Progenitor cell of endocrine pancreas (in vitro differentiated cells): ENCODE data around the gene COL26A1. TPM values are rescaled to one million over a fixed set of nuclear protein-coding genes. Genes with fewer than 3 reads are reported as not detected.

ENCODE experiments used
- DNase-seq: peaks from one replicate; pipeline ENCODE4 v3.0.0; 2021; ENCODE audit warnings: low spot score; ENCODE audit not compliant: unreplicated experiment
- H3K27ac Mint-ChIP-seq: 2 replicates; pipeline ENCODE4 v1.8.0; 2021; ENCODE audit warnings: mild to moderate bottlenecking, moderate library complexity, mixed read lengths
- H3K27me3 Mint-ChIP-seq: 2 replicates; pipeline ENCODE4 v1.8.0; 2021; ENCODE audit warnings: mixed read lengths
- H3K36me3 Mint-ChIP-seq: 2 replicates; pipeline ENCODE4 v1.8.0; 2022; ENCODE audit warnings: mixed read lengths; ENCODE audit not compliant: insufficient read depth
- H3K4me1 Mint-ChIP-seq: 2 replicates; pipeline ENCODE4 v1.8.0; 2021; ENCODE audit warnings: low read depth, mixed read lengths
- H3K4me3 Mint-ChIP-seq: 2 replicates; pipeline ENCODE4 v1.8.0; 2021; ENCODE audit warnings: low read depth, mild to moderate bottlenecking, moderate library complexity, mixed read lengths
- H3K9me3 Mint-ChIP-seq: 2 replicates; pipeline ENCODE4 v1.8.0; 2021; ENCODE audit warnings: low read depth, mixed read lengths
- total RNA-seq: library from RNA; stranded (reverse); gene quantifications from 2 replicates; pipeline ENCODE4 v1.2.1, GENCODE V29; 2021
- TF ChIP-seq, protein P1 (sequence below): fragments of 200-600 bp; sonication (generic); IDR thresholded peaks from one replicate; pipeline ENCODE4 v1.5.0; 2021; ENCODE audit warnings: antibody characterized with exemption, mild to moderate bottlenecking; ENCODE audit not compliant: unreplicated experiment

Gene COL26A1
- total RNA-seq, 1 donor from 2014 or later: 46.2 TPM

DNA sequence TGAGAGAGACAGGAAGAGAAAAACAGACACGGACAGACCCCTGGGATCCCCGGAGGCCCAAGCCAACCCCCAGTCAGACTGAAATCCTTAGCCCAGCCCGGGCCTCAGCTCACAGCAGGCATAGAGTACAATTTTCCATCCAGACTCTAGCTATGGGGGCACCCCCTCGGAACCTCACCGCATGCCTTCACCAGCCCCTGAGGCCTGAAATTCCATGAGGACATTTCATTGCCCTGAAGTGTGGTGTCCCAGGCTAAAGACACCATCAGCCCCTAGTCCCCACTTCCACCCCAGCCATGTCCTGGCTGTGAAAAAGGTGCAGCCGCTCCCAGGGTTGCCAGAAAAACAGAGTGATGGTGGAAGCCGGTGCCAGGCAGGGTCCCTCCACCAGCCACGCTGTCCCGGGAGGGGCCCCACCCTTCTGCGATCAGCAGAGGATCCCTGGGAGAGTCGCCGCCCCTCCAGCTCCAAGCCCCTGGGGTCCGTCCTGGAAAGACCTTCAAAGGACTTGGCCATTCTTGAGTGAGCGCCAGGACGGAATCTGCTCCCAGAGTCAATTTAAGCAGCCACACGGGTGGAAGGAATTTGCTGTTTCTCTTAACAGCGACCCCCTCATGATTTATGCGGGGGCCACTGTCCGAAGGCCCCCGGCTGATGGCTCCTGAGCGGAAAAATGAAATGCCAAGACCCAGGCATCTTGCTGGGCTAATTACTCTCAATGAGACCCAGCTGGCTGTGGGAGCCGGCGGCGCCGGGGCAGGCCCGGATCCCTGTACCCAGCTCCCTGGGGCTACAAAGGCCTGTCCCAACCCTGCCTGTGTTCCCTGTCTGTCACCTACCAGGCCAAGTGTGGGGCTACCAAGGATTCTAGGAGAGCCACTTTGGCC lies 243.2 kb downstream of the COL26A1 start:
- Mint-ChIP-seq H3K4me3 (no peak overlapping the region), H3K27ac (no peak overlapping the region), H3K4me1 (peaks cover 5% of the 10 kb centered on the region), H3K9me3 (no peaks in the 10 kb centered on the region), H3K27me3 (peaks cover 14% of the 10 kb centered on the region), H3K36me3 (no peaks in the 10 kb centered on the region)
- no peak for DNase-seq
- TF ChIP-seq, protein P1, sequence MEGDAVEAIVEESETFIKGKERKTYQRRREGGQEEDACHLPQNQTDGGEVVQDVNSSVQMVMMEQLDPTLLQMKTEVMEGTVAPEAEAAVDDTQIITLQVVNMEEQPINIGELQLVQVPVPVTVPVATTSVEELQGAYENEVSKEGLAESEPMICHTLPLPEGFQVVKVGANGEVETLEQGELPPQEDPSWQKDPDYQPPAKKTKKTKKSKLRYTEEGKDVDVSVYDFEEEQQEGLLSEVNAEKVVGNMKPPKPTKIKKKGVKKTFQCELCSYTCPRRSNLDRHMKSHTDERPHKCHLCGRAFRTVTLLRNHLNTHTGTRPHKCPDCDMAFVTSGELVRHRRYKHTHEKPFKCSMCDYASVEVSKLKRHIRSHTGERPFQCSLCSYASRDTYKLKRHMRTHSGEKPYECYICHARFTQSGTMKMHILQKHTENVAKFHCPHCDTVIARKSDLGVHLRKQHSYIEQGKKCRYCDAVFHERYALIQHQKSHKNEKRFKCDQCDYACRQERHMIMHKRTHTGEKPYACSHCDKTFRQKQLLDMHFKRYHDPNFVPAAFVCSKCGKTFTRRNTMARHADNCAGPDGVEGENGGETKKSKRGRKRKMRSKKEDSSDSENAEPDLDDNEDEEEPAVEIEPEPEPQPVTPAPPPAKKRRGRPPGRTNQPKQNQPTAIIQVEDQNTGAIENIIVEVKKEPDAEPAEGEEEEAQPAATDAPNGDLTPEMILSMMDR: no peak

DNA sequence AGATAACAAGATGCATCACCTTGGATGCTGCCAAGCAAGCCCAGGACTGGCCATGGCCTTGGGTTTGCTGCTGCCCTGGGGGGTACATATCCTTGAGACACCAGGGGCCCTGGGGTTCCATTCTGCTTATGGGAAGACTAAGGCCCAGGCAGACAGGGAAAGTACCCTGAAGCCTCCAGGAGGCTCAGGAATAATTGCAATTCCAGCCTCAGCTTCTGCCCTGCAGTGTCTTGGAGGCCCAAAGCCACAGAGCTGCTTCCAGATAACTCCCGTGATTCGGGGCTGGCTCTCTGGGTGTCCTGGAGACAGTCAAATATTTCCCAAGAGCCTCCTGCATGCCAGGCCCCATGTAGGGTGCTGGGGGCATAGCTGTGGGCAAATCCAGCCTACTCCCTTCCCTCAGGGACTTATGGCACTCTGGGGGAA lies 243.8 kb downstream of the COL26A1 start:
- Mint-ChIP-seq H3K27me3 (peaks cover 11% of the 10 kb centered on the region), H3K9me3 (no peaks in the 10 kb centered on the region), H3K4me1 (peaks cover 5% of the 10 kb centered on the region), H3K36me3 (no peaks in the 10 kb centered on the region), H3K27ac (no peak overlapping the region), H3K4me3 (no peak overlapping the region)
- DNase-seq: no peak
- TF ChIP-seq, protein P1: no peak

Other genes with a start within 250 kb of the COL26A1 start
- gene SERPINE1, start 235.8 kb upstream of the COL26A1 start, total RNA-seq: 0.11 and 0.14 TPM in 2 replicates
- 61.3 and 66.5 TPM in 2 replicates for gene AP1S1, start 208.4 kb upstream of the COL26A1 start, total RNA-seq
- 0.96 and 1.8 TPM in 2 replicates for gene VGF, start 197.3 kb upstream of the COL26A1 start, total RNA-seq
- gene NAT16, start 182.6 kb upstream of the COL26A1 start, total RNA-seq: not detected in 2 replicates
- not detected in 2 replicates for gene MOGAT3, start 161.8 kb upstream of the COL26A1 start, total RNA-seq
- gene PLOD3, start 145.3 kb upstream of the COL26A1 start, total RNA-seq: 89.8 and 94.4 TPM in 2 replicates
- 60.2 and 62.2 TPM in 2 replicates for gene ZNHIT1, start 144.7 kb upstream of the COL26A1 start, total RNA-seq
- 21.2 and 22.8 TPM in 2 replicates for gene CLDN15, start 125.1 kb upstream of the COL26A1 start, total RNA-seq
- gene FIS1, start 117.8 kb upstream of the COL26A1 start, total RNA-seq: 118 and 124 TPM in 2 replicates
- 60.3 and 60.6 TPM in 2 replicates for gene IFT22, start 41.1 kb upstream of the COL26A1 start, total RNA-seq